Neural cell (in vitro differentiated cells): ENCODE data around the gene ASNSD1. TPM values are rescaled to one million over a fixed set of nuclear protein-coding genes. Genes with fewer than 3 reads are reported as not detected.

Source experiments
- H2AFZ ChIP-seq: fragments of 200-600, 300-800 bp; sonication (generic), shearing (Covaris generic); 2 replicates; pipeline ENCODE4 v1.6.0; 2014; ENCODE audit warnings: low read depth, mild to moderate bottlenecking, antibody characterized with exemption, low read length, moderate library complexity
- H3F3A ChIP-seq: fragments of 200-600 bp; shearing (Covaris generic); 2 replicates; pipeline ENCODE4 v1.6.1; 2016; ENCODE audit warnings: mild to moderate bottlenecking, moderate library complexity, mixed read lengths, antibody characterized with exemption, low read length; ENCODE audit not compliant: insufficient read depth, poor library complexity, severe bottlenecking
- H3K27ac ChIP-seq: fragments of 200-600, 300-800 bp; sonication (generic), shearing (Covaris generic); 2 replicates; pipeline ENCODE4 v1.5.1; 2014; ENCODE audit warnings: mild to moderate bottlenecking, low read length, moderate library complexity
- H3K27me3 ChIP-seq: fragments of 300-800, 200-600 bp; sonication (generic), shearing (Covaris generic); 2 replicates; pipeline ENCODE4 v1.6.0; 2014; ENCODE audit warnings: mild to moderate bottlenecking, low read depth, low read length, moderate library complexity; ENCODE audit not compliant: insufficient read depth
- H3K36me3 ChIP-seq: fragments of 300-800, 200-600 bp; sonication (generic), shearing (Covaris generic); 2 replicates; pipeline ENCODE4 v1.5.1; 2014; ENCODE audit warnings: mild to moderate bottlenecking, antibody characterized with exemption, low read length, moderate library complexity; ENCODE audit not compliant: insufficient read depth
- H3K4me2 ChIP-seq: fragments of 300-800, 200-600 bp; sonication (generic), shearing (Covaris generic); 2 replicates; pipeline ENCODE4 v1.6.0; 2014; ENCODE audit warnings: mild to moderate bottlenecking, low read length
- H3K4me3 ChIP-seq: fragments of 300-800, 200-600 bp; sonication (generic), shearing (Covaris generic); 2 replicates; pipeline ENCODE4 v1.5.1; 2014; ENCODE audit warnings: mild to moderate bottlenecking, low read length, moderate library complexity
- H3K79me2 ChIP-seq: fragments of 200-600 bp; shearing (Covaris generic); replicated peaks from 2 replicates; pipeline ENCODE4 v1.6.0; 2014; ENCODE audit warnings: mild to moderate bottlenecking, low read length, moderate library complexity; ENCODE audit not compliant: insufficient read depth
- H3K9ac ChIP-seq: fragments of 300-800, 200-600 bp; sonication (generic), shearing (Covaris generic); 2 replicates; pipeline ENCODE4 v1.6.1; 2016; ENCODE audit warnings: mild to moderate bottlenecking, low read length, mixed read lengths
- H3K9me2 ChIP-seq: fragments of 200-600 bp; shearing (Covaris generic); 2 replicates; pipeline ENCODE4 v1.6.1; 2016; ENCODE audit warnings: mild to moderate bottlenecking, low read length, mixed read lengths; ENCODE audit not compliant: insufficient read depth
- H3K9me3 ChIP-seq: fragments of 200-600, 300-800 bp; sonication (generic), shearing (Covaris generic); 2 replicates; pipeline ENCODE4 v1.6.1; 2016; ENCODE audit warnings: mild to moderate bottlenecking, mixed run types, low read length, moderate library complexity, mixed read lengths
- H4K20me1 ChIP-seq: fragments of 200-600 bp; shearing (Covaris generic); 2 replicates; pipeline ENCODE4 v1.6.1; 2016; ENCODE audit warnings: mild to moderate bottlenecking, mixed run types; ENCODE audit not compliant: insufficient read depth
- CTCF ChIP-seq: fragments of 450-650 bp; IDR thresholded peaks from 2 replicates; pipeline ENCODE4 v1.5.1; 2014; ENCODE audit warnings: antibody characterized with exemption, mild to moderate bottlenecking, moderate library complexity; ENCODE audit not compliant: poor library complexity, severe bottlenecking
- EP300 ChIP-seq: fragments of 450-650 bp; conservative IDR thresholded peaks from 2 replicates; pipeline ENCODE4 v1.6.1; 2014; ENCODE audit warnings: antibody characterized with exemption, mild to moderate bottlenecking, moderate library complexity; ENCODE audit not compliant: poor library complexity, severe bottlenecking
- EZH2 ChIP-seq: fragments of 200-600, 300-800 bp; shearing (Covaris generic), sonication (generic); IDR thresholded peaks from 2 replicates; pipeline ENCODE4 v1.6.1; 2014; ENCODE audit warnings: antibody characterized with exemption, low read length, borderline replicate concordance, mild to moderate bottlenecking; ENCODE audit not compliant: insufficient read depth, poor library complexity, severe bottlenecking
- MXI1 ChIP-seq: fragments of 450-650 bp; conservative IDR thresholded peaks from 2 replicates; pipeline ENCODE4 v1.6.1; 2014; ENCODE audit warnings: antibody characterized with exemption, mild to moderate bottlenecking; ENCODE audit not compliant: poor library complexity, severe bottlenecking
- POLR2AphosphoS5 ChIP-seq: IDR thresholded peaks from 2 replicates; pipeline ENCODE4 v1.6.1; 2012
- RAD21 ChIP-seq: fragments of 450-650 bp; conservative IDR thresholded peaks from 2 replicates; pipeline ENCODE4 v1.6.1; 2014; ENCODE audit warnings: antibody characterized with exemption, mild to moderate bottlenecking, moderate library complexity
- REST ChIP-seq: IDR thresholded peaks from 2 replicates; pipeline ENCODE4 v1.6.1; 2012; ENCODE audit warnings: borderline replicate concordance
- SMC3 ChIP-seq: fragments of 450-650 bp; conservative IDR thresholded peaks from 2 replicates; pipeline ENCODE4 v1.6.1; 2014; ENCODE audit warnings: antibody characterized with exemption, mild to moderate bottlenecking, moderate library complexity; ENCODE audit not compliant: poor library complexity
- TAF1 ChIP-seq: IDR thresholded peaks from 2 replicates; pipeline ENCODE4 v1.6.1; 2012; ENCODE audit warnings: low read depth
- polyA plus RNA-seq: library from polyadenylated mRNA; depleted of rRNA; stranded (reverse); fragments of >200 nt; gene quantifications from 2 replicates; pipeline ENCODE4 v1.2.3, GENCODE V29; 2014

ASNSD1 gene
- polyA plus RNA-seq, 1 donor from 2014 or later = 94.3 TPM

- no peak overlapping the region for H3K27ac ChIP-seq
- H3K79me2 ChIP-seq = no peaks in the 10 kb centered on the region
- no peaks in the 10 kb centered on the region for H3K36me3 ChIP-seq
- no peak overlapping the region for H3K4me3 ChIP-seq
- no peaks in the 10 kb centered on the region for H3K9me2 ChIP-seq
- H3F3A ChIP-seq = no peaks in the 10 kb centered on the region
- TF ChIP-seq MXI1 = no peak
- TF ChIP-seq TAF1 = no peak
- no peak for TF ChIP-seq POLR2AphosphoS5
- TF ChIP-seq EZH2 = no peak
- TF ChIP-seq CTCF = no peak
- no peak for TF ChIP-seq RAD21
- no peaks in the 10 kb centered on the region for H4K20me1 ChIP-seq
- no peak overlapping the region for H2AFZ ChIP-seq
- no peaks in the 10 kb centered on the region for H3K27me3 ChIP-seq
- H3K9ac ChIP-seq = no peak overlapping the region
- H3K4me2 ChIP-seq = no peak overlapping the region
- no peaks in the 10 kb centered on the region for H3K9me3 ChIP-seq
Measured at GRCh38 chr2:189625636-189626035, 35.6 kb upstream of the ASNSD1 start.

- Histone ChIP-seq H3K4me3 (no peak overlapping the region), H3K36me3 (no peaks in the 10 kb centered on the region), H3K9me2 (no peaks in the 10 kb centered on the region), H3K9ac (no peak overlapping the region), H2AFZ (no peak overlapping the region), H3F3A (no peaks in the 10 kb centered on the region), H3K9me3 (no peaks in the 10 kb centered on the region), H3K27ac (no peak overlapping the region), H3K4me2 (no peak overlapping the region), H3K79me2 (no peaks in the 10 kb centered on the region), H3K27me3 (no peaks in the 10 kb centered on the region), H4K20me1 (no peaks in the 10 kb centered on the region)
- no peak for TF ChIP-seq EP300
- TF ChIP-seq REST = no peak
- no peak for TF ChIP-seq RAD21
- TF ChIP-seq POLR2AphosphoS5 = no peak
- TF ChIP-seq SMC3 = no peak
- TF ChIP-seq CTCF = no peak
- no peak for TF ChIP-seq MXI1
- TF ChIP-seq EZH2 = no peak
- TF ChIP-seq TAF1 = no peak
Measured at GRCh38 chr2:189627789-189628188, 33.5 kb upstream of the ASNSD1 start.
